HEK293 (cell line): ENCODE data around the gene PTAR1.

ENCODE experiments used
- CTCF ChIA-PET: fragments of 350-600 bp; formaldehyde crosslinking; extraction: SDS; loops from one replicate; lab custom pipeline; 2021; ENCODE audit warnings: antibody characterized with exemption; lab: Yijun Ruan, JAX
- POLR2A ChIA-PET: fragments of 300-600 bp; formaldehyde crosslinking; extraction: SDS; loops from one replicate; lab custom pipeline; 2020; ENCODE audit warnings: antibody characterized with exemption, inconsistent platforms; lab: Yijun Ruan, JAX
- H3K27ac ChIP-seq: fragments of 200-500 bp; sonication (Bioruptor generic); 2 replicates; pipeline ENCODE4 v1.5.1; 2014; ENCODE audit warnings: low read depth, low read length, control low read depth, inconsistent platforms; ENCODE audit errors: extremely low read depth
- H3K36me3 ChIP-seq, 2 experiments: fragments of 200-500 bp in 1 of 2; sonication (Bioruptor generic) in 1 of 2; 1 replicate in 1 of 2; 2 replicates in 1 of 2; pipeline ENCODE4 v1.5.1; 2014 to 2017; ENCODE audit warnings: inconsistent platforms in 2 of 2, low read length in 2 of 2; ENCODE audit not compliant: control insufficient read depth in 2 of 2, insufficient read depth in 1 of 2
- H3K4me1 ChIP-seq: fragments of 200-500 bp; sonication (Bioruptor generic); 2 replicates; pipeline ENCODE4 v1.5.1; 2014; ENCODE audit warnings: mild to moderate bottlenecking, low read length, inconsistent platforms; ENCODE audit not compliant: control insufficient read depth, insufficient read depth
- H3K4me3 ChIP-seq: 2 replicates; pipeline ENCODE4 v1.5.1; 2011; ENCODE audit warnings: low read depth, mild to moderate bottlenecking, control low read depth, low read length, moderate library complexity
- H3K9me3 ChIP-seq: fragments of 200-500 bp; sonication (Bioruptor generic); 2 replicates; pipeline ENCODE4 v1.5.1; 2014; ENCODE audit warnings: low read depth, low read length, inconsistent platforms; ENCODE audit not compliant: control insufficient read depth, insufficient read depth
- GLI2 ChIP-seq: fragments of 450-650 bp; formaldehyde crosslinking; IDR thresholded peaks from 2 replicates; pipeline ENCODE4; 2017; ENCODE audit warnings: missing biosample characterization, missing genetic modification characterization, low read depth, borderline replicate concordance
- GLIS1 ChIP-seq: fragments of 450-650 bp; formaldehyde crosslinking; IDR thresholded peaks from 2 replicates; pipeline ENCODE4 v1.5.1; 2016; ENCODE audit warnings: missing biosample characterization, missing genetic modification characterization
- PRDM1 ChIP-seq: fragments of 450-650 bp; formaldehyde crosslinking; IDR thresholded peaks from 2 replicates; pipeline ENCODE4; 2016; ENCODE audit warnings: missing biosample characterization, missing genetic modification characterization
- SP2 ChIP-seq: fragments of 450-650 bp; formaldehyde crosslinking; IDR thresholded peaks from 2 replicates; pipeline ENCODE4 v1.5.1; 2016; ENCODE audit warnings: missing biosample characterization, missing genetic modification characterization
- TCF7L2 ChIP-seq: IDR thresholded peaks from 2 replicates; pipeline ENCODE4 v1.6.1; 2011; ENCODE audit warnings: low read depth, mild to moderate bottlenecking, inconsistent platforms, low read length, moderate library complexity, borderline replicate concordance
- ZNF133 ChIP-seq: fragments of 450-650 bp; formaldehyde crosslinking; IDR thresholded peaks from 2 replicates; pipeline ENCODE4 v1.5.1; 2016; ENCODE audit warnings: missing biosample characterization, missing genetic modification characterization
- ZNF221 ChIP-seq: fragments of 450-650 bp; formaldehyde crosslinking; IDR thresholded peaks from 2 replicates; pipeline ENCODE4 v1.5.1; 2017; ENCODE audit warnings: missing biosample characterization, missing genetic modification characterization, borderline replicate concordance
- ZNF324 ChIP-seq: fragments of 450-650 bp; formaldehyde crosslinking; IDR thresholded peaks from 2 replicates; pipeline ENCODE4 v1.5.1; 2016; ENCODE audit warnings: missing biosample characterization, missing genetic modification characterization
- ZNF350 ChIP-seq: fragments of 450-650 bp; formaldehyde crosslinking; IDR thresholded peaks from 2 replicates; pipeline ENCODE4 v1.5.0; 2017; ENCODE audit warnings: missing biosample characterization, mild to moderate bottlenecking, missing genetic modification characterization
- ZNF658 ChIP-seq: fragments of 450-650 bp; formaldehyde crosslinking; IDR thresholded peaks from 2 replicates; pipeline ENCODE4; 2016; ENCODE audit warnings: missing biosample characterization, missing genetic modification characterization
- ZNF747 ChIP-seq: fragments of 450-650 bp; formaldehyde crosslinking; IDR thresholded peaks from 2 replicates; pipeline ENCODE4 v1.5.1; 2016; ENCODE audit warnings: missing biosample characterization, missing genetic modification characterization
- ZNF777 ChIP-seq: fragments of 450-650 bp; formaldehyde crosslinking; IDR thresholded peaks from 2 replicates; pipeline ENCODE4 v1.5.1; 2017; ENCODE audit warnings: missing biosample characterization, missing genetic modification characterization, borderline replicate concordance
- ZNF837 ChIP-seq: fragments of 450-650 bp; formaldehyde crosslinking; IDR thresholded peaks from 2 replicates; pipeline ENCODE4 v1.5.1; 2016; ENCODE audit warnings: missing biosample characterization, missing genetic modification characterization
- TF ChIP-seq, protein P1 (sequence below): fragments of 450-650 bp; formaldehyde crosslinking; IDR thresholded peaks from 2 replicates; pipeline ENCODE4 v1.5.1; 2017; ENCODE audit warnings: missing biosample characterization, missing genetic modification characterization
- TF ChIP-seq, protein P2 (sequence below): fragments of 450-650 bp; formaldehyde crosslinking; IDR thresholded peaks from 2 replicates; pipeline ENCODE4 v1.5.1; 2016; ENCODE audit warnings: missing biosample characterization, missing genetic modification characterization, low read depth
- TF ChIP-seq, protein P3 (sequence below): fragments of 450-650 bp; formaldehyde crosslinking; IDR thresholded peaks from 2 replicates; pipeline ENCODE4 v1.5.1; 2016; ENCODE audit warnings: missing biosample characterization, missing genetic modification characterization
- TF ChIP-seq, protein P4 (sequence below): fragments of 450-650 bp; formaldehyde crosslinking; IDR thresholded peaks from 2 replicates; pipeline ENCODE4 v1.5.1; 2016; ENCODE audit warnings: missing biosample characterization, missing genetic modification characterization
- TF ChIP-seq, protein P5 (sequence below): fragments of 450-650 bp; formaldehyde crosslinking; IDR thresholded peaks from 2 replicates; pipeline ENCODE4 v1.5.1; 2016; ENCODE audit warnings: missing biosample characterization, missing genetic modification characterization

PTAR1 gene

DNA sequence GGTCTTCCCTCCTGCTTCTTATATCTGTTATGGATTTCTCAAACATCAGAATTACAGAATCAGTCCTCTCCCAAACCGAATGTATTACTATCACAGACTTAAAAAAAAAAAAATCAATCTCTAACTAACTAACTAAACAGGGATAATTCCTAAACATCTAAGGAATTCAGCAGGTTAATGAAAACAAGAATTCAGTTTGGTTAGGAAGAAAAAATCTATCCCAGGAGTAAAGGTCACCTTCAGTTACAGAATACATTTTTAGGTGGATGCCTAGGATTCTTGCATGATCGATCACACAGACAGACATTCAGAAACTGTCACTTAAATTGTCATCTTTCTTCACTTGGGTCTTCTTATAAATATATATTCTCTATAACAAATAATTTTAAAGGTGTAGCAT lies 11.5 kb downstream of the PTAR1 start:
- peaks cover 0 to 40% of the 10 kb centered on the region in 2 experiments; a peak in 1 of 3 replicates for H3K36me3 ChIP-seq
- no peaks in the 10 kb centered on the region for H3K9me3 ChIP-seq
- no peak overlapping the region for H3K4me3 ChIP-seq
- POLR2A ChIA-PET, result no interaction called here
- H3K27ac ChIP-seq, result no peak overlapping the region
- H3K4me1 ChIP-seq, result no peaks in the 10 kb centered on the region
- TF ChIP-seq, protein P1, sequence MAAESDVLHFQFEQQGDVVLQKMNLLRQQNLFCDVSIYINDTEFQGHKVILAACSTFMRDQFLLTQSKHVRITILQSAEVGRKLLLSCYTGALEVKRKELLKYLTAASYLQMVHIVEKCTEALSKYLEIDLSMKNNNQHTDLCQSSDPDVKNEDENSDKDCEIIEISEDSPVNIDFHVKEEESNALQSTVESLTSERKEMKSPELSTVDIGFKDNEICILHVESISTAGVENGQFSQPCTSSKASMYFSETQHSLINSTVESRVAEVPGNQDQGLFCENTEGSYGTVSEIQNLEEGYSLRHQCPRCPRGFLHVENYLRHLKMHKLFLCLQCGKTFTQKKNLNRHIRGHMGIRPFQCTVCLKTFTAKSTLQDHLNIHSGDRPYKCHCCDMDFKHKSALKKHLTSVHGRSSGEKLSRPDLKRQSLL (tag by site-specific recombination), result no peak
- TF ChIP-seq ZNF837 (no peak), SP2 (no peak), ZNF324 (tag by site-specific recombination) (no peak), ZNF658 (no peak), TCF7L2 (no peak), ZNF133 (tag by site-specific recombination) (no peak), ZNF350 (tag by site-specific recombination) (no peak), PRDM1 (tag by site-specific recombination) (no peak), GLI2 (tag by site-specific recombination) (no peak), ZNF221 (tag by site-specific recombination) (no peak), ZNF747 (tag by site-specific recombination) (no peak), GLIS1 (tag by site-specific recombination) (no peak), ZNF777 (tag by site-specific recombination) (no peak)
- TF ChIP-seq, protein P2, sequence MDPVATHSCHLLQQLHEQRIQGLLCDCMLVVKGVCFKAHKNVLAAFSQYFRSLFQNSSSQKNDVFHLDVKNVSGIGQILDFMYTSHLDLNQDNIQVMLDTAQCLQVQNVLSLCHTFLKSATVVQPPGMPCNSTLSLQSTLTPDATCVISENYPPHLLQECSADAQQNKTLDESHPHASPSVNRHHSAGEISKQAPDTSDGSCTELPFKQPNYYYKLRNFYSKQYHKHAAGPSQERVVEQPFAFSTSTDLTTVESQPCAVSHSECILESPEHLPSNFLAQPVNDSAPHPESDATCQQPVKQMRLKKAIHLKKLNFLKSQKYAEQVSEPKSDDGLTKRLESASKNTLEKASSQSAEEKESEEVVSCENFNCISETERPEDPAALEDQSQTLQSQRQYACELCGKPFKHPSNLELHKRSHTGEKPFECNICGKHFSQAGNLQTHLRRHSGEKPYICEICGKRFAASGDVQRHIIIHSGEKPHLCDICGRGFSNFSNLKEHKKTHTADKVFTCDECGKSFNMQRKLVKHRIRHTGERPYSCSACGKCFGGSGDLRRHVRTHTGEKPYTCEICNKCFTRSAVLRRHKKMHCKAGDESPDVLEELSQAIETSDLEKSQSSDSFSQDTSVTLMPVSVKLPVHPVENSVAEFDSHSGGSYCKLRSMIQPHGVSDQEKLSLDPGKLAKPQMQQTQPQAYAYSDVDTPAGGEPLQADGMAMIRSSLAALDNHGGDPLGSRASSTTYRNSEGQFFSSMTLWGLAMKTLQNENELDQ (tag by site-specific recombination), result no peak
- TF ChIP-seq, protein P3, sequence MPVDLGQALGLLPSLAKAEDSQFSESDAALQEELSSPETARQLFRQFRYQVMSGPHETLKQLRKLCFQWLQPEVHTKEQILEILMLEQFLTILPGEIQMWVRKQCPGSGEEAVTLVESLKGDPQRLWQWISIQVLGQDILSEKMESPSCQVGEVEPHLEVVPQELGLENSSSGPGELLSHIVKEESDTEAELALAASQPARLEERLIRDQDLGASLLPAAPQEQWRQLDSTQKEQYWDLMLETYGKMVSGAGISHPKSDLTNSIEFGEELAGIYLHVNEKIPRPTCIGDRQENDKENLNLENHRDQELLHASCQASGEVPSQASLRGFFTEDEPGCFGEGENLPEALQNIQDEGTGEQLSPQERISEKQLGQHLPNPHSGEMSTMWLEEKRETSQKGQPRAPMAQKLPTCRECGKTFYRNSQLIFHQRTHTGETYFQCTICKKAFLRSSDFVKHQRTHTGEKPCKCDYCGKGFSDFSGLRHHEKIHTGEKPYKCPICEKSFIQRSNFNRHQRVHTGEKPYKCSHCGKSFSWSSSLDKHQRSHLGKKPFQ (tag by site-specific recombination), result no peak
- TF ChIP-seq, protein P4, sequence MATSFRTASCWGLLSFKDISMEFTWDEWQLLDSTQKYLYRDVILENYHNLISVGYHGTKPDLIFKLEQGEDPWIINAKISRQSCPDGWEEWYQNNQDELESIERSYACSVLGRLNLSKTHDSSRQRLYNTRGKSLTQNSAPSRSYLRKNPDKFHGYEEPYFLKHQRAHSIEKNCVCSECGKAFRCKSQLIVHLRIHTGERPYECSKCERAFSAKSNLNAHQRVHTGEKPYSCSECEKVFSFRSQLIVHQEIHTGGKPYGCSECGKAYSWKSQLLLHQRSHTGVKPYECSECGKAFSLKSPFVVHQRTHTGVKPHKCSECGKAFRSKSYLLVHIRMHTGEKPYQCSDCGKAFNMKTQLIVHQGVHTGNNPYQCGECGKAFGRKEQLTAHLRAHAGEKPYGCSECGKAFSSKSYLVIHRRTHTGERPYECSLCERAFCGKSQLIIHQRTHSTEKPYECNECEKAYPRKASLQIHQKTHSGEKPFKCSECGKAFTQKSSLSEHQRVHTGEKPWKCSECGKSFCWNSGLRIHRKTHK (tag by site-specific recombination), result no peak
- TF ChIP-seq, protein P5, sequence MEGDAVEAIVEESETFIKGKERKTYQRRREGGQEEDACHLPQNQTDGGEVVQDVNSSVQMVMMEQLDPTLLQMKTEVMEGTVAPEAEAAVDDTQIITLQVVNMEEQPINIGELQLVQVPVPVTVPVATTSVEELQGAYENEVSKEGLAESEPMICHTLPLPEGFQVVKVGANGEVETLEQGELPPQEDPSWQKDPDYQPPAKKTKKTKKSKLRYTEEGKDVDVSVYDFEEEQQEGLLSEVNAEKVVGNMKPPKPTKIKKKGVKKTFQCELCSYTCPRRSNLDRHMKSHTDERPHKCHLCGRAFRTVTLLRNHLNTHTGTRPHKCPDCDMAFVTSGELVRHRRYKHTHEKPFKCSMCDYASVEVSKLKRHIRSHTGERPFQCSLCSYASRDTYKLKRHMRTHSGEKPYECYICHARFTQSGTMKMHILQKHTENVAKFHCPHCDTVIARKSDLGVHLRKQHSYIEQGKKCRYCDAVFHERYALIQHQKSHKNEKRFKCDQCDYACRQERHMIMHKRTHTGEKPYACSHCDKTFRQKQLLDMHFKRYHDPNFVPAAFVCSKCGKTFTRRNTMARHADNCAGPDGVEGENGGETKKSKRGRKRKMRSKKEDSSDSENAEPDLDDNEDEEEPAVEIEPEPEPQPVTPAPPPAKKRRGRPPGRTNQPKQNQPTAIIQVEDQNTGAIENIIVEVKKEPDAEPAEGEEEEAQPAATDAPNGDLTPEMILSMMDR (tag by site-specific recombination), result no peak
- CTCF ChIA-PET, result interaction anchor here (0.6 to 1.4 kb wide), 3 partner anchors 19 to 322 kb away, joined by 3 to 4 read pairs (median 4); no protein-coding TSS in a partner anchor
